ENCODE data around the gene GPR89A.
"Not testable (repeated sequence)": the region's sequence is repeated elsewhere in the genome, so short reads cannot be mapped to it uniquely, and the experiment has no call there.

DNA sequence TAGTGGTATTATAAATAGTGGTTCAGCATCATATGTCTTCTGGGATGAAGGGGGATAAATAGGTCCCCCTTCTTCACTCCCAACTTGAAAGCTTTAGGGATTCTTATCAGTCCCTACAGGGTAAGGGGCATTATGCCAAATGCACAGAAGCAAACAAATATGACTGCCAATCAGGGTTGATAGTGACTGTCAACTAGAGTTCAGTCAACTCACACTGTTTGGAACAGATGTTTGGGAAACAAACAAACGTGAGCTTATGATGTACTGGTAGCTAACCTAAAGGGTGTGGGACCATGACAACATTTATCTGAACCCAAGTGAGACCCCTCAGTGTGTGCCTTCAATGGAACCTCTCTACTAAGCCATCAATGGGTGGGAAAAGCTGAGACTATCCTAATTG is 65.4 kb downstream of the GPR89A start:
- TF ChIP-seq, protein P1, sequence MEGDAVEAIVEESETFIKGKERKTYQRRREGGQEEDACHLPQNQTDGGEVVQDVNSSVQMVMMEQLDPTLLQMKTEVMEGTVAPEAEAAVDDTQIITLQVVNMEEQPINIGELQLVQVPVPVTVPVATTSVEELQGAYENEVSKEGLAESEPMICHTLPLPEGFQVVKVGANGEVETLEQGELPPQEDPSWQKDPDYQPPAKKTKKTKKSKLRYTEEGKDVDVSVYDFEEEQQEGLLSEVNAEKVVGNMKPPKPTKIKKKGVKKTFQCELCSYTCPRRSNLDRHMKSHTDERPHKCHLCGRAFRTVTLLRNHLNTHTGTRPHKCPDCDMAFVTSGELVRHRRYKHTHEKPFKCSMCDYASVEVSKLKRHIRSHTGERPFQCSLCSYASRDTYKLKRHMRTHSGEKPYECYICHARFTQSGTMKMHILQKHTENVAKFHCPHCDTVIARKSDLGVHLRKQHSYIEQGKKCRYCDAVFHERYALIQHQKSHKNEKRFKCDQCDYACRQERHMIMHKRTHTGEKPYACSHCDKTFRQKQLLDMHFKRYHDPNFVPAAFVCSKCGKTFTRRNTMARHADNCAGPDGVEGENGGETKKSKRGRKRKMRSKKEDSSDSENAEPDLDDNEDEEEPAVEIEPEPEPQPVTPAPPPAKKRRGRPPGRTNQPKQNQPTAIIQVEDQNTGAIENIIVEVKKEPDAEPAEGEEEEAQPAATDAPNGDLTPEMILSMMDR (IDR thresholded peaks at IDR 0.05; ENCODE audit: low read depth, low read length) = not testable (repeated sequence)
- not testable (repeated sequence) for TF ChIP-seq MYC (IDR thresholded peaks at IDR 0.05; ENCODE audit: low read depth, low read length); POLR2A (IDR thresholded peaks at IDR 0.05; ENCODE audit: extremely low read depth, insufficient read length)

Measured in NB4 (cell line).